ENCODE data around the gene RPL36AL.

The RPL36AL gene

GRCh38 chr14:49579841-49580240 is 40.6 kb downstream of the RPL36AL start:
- no peak for DNase-seq

- no peak for DNase-seq
These were observed 42.3 kb downstream of the RPL36AL start for GRCh38 chr14:49578141-49578540.

- DNase-seq = no peak
These were observed 46.4 kb downstream of the RPL36AL start for GRCh38 chr14:49574038-49574437.

GRCh38 chr14:49569281-49569680 is 51.1 kb downstream of the RPL36AL start:
- DNase-seq = no peak

Measured in CD4-positive, alpha-beta T cell treated with Interleukin-6 for 4 hours (primary cell).